GM19324 (cell line): Measurements from ENCODE around the gene SGIP1.

ENCODE experiments used
- ATAC-seq: cut with Tn5 transposase; IDR thresholded peaks from one replicate; pipeline ENCODE4 v1.9.1; 2021; ENCODE audit warnings: mild to moderate bottlenecking, moderate library complexity; ENCODE audit not compliant: unreplicated experiment, low FRiP score

The SGIP1 gene

DNA sequence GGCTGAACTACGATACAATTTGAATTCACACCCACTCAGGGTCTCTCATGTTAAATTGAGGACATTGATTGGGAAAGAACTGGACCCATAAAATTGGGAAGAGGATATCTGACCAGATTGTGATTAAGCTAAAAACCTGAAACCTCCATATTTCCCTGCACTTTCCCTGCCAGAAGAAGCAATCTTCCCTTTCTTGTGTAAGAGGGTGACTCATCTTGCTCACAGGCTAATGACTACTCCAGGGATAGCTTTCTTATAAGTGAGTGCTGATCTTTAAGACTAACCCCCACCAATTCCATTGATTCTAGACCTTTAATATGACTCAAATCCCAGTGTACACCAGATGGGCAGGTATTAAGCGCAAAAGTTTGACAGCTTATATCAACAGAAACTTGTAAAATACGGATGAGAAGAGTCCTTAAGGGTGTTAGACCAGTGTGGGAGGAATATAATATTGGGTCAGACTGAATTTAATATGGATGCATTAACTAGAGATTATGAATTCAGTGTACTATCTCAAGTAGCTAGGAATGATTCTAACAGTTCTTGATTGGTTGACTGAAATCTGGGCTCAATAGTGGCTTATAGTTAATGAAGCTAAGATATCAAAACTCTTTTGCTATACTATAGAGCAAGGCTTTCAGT is 12.1 kb upstream of the SGIP1 start:
- no peak for ATAC-seq

DNA sequence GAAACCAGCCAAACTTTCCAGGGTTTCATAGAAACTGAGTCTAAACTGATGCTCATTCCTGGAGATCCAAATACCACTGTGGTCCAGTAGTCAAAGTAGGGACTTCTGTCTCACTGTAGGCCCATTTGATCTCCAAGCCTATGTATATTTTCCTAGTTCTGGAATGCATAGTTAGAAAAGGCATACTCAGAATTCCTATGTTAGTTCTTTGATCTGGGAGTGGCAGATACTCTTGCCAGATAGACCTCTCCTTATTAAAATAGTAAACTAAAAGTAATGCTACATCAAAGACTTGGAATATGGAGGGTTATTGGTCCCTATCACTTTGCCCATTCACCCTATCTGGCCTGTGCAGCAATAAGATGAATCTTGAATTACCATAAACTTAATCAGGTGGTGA is 10.4 kb upstream of the SGIP1 start:
- ATAC-seq, result no peak

DNA sequence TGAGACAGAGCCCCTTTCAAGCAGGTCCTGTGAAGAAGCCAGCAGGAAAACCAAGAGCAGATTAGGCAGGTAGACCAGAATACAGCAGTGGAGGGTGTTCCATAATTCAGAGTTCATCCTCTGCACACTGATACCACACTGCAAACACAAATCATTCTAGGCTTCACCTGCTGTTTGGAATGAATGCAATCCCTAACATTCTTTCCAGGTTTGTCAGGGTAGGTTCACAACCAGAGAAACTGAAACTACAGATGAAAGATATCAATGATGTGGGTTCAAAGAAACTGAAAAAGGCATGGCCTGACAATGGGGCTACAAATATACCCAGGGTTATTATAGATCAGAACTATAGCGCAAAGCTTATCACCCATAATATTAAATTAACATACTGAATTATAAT is 8.9 kb upstream of the SGIP1 start:
- no peak for ATAC-seq

- ATAC-seq, result no peak
Measured at GRCh38 chr1:66526036-66526435, 7.9 kb upstream of the SGIP1 start.

GRCh38 chr1:66526991-66527390 is 7.0 kb upstream of the SGIP1 start:
- ATAC-seq, result no peak

DNA sequence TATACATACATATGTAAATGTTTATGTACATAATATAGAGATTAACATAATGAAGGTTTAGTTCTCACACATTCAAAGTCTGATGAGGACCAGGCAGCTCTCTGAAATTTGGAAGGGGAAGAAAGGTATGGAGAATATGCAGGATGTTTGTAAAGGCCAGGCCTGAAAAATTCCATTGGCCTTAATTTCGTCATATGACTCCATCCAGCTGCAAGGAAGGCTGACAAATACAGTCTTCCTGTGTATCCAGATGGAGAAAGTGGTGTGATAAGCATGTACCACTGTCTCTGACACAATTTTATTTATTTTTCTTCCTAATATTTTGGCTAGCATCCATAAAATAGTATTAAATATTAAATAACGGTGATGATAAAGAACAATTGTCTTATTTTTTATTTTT is 6.3 kb upstream of the SGIP1 start:
- ATAC-seq, result no peak

DNA sequence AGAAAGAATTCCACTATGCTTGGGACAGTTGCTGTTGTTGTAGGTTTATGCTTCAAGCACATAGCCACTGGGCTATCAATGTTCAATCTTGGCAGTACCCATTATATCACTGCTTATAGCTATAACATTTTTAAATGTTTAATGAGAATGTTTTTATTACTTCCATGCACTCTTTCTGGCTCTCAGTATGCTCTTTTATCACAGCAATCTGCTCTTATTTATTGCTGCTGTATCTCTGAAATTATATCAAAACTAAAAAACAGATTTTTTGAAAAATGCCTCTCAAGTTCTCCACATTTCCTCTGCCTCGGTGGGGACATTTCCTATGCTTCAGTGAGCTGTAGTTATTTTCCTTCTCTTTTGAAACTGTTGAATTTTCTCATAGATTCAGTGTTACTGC is 5.4 kb upstream of the SGIP1 start:
- ATAC-seq, result no peak

GRCh38 chr1:66532214-66532613 is 1.7 kb upstream of the SGIP1 start:
- no peak for ATAC-seq

DNA sequence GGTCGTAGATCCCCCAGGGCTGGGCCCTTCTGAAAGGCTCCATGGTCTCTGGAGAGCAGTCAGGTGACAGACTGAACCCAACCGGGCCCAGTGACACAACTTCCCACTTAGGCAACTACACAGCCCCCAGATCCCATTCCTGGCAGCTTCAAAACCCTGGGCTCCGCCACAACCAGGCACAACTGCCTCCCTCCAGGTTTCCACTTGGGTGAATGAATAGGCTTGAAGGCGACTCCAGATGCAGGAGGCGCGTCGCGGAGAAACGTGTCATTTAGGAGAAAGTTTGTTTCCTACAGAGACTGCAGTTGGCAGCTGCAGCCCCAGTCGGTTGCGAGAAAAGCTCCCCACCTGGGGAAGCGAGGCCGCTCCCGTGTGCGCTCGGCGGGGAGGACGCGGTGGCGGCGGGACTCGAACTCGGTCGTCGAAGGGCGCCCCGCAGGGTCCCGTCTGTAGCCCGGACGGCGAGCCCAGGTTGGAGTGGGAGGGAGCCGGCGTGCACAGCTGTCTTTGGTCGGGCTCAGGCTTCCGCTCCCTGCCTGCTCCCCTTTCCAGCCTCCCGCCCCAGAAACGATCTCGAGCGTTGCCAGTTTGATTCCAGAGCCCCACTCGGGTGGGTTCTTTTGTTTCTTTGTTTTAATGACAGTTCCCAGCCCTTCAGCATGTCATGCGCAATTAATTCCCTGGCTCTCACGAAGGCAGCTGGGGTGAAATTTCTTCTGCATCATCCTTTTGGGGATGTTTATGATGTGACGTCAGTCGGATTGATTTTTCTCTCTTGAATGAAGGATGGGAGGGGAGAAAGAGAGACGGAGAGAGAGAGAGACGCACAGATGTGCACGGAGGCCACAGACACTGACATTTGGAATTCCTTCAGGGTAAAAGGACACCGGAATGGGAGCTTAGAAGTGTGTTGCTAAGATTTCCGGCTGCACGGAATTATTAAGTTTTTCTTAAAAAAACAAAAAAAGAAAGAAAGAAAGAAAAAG is 862 bp upstream of the SGIP1 start:
- ATAC-seq, result no peak

DNA sequence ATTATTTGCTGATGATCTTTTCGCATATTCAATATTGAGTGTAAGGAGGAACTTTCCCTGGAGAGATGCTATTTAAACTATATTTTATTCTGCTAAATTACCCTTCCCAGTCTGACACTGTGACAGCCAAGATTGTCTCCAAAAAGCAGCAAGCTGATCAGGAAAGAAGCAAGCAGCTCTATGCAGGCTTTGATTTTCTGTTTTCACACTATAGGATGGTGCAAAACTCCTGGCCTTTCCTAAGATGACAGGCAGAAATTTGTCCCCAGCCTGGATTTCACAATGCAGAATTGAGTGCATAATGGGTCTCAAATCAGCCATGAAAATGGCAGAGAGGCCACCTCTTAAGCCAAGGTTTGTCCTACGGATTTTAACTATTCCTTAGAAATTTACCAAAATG is 1.1 kb downstream of the SGIP1 start:
- ATAC-seq, result no peak

DNA sequence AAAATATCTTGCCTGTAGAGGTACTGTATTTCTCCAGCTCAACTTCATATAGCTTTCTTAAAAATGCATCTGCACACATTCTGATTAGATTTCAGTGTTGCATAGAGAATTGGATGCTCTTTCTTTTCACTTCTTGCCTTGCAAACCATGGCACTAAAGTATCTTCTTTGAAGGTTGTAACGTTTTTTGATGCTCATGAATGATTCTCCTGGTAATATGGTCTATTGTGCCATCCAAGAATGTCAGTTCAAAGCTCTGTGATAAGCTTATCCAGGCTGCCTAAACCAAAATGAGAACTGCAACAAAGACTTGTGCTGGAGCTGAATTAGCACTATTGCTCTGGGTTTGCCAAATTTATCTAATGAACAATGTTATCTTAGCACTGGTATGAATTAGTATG is 1.9 kb downstream of the SGIP1 start:
- ATAC-seq, result no peak

GRCh38 chr1:66537718-66538117 is 3.8 kb downstream of the SGIP1 start:
- no peak for ATAC-seq

DNA sequence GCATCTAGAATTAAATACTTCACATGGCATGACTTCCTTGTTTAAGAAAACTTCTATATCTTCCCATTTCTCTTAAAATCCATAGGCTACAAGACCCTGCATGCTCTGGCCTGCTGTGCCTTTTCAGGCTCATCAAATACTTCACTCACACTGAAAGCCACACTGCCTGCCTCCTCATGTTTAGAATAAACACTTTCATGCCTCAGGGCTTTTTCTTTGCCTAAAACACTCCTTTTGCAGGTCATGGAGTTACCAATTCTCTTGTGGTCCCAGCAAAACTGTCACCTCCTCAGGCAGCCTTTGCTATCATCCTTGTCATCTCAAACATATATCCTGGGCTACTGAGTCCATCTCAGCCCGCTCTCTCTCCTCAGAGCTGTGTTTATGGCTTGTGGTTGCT is 5.5 kb downstream of the SGIP1 start:
- ATAC-seq, result no peak

DNA sequence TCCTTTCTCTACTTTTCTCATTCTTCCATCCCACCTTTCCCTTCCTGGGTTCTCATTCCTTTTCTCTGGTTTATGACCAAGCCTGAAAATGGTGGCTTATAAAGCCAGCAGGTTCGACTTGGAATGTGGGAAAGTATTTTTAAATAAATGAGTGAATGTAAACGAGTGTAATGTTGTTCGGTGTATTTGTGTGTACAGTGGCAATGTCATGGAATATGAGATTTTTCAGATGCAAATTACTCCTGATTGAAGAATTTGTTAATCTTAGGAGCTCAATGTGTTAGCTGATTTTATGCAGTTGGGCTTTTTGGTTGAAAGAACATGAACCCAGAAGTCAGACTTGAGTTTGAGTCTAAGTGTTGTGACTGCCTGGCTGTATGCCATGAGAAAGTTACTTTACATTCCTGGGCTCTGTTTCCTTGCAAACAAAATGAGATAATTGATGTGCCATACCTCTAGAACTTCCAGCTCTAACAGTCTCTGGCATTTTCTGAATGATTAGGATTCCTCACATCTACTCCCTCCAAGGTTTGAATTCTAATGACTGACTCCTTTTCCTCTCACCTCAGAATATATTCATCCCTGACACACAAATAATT is 6.6 kb downstream of the SGIP1 start:
- ATAC-seq, result no peak

DNA sequence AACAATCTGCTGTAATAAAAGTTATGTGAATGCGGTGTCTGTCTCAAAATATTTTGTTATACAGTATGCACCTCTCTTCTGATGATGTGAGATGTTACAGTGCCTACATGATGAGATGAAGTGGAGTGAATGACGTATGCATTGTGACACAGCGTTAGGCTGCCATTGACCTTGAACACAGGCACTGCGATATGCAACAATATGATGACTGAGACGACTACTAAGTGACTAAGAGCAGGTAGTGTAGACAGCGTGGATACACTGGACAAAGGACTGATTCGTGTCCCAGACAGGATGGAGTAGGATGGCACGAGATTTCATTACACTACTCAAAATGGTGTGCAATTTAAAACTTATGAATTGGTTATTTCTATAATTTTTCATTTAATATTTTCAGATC is 8.4 kb downstream of the SGIP1 start:
- ATAC-seq, result no peak

DNA sequence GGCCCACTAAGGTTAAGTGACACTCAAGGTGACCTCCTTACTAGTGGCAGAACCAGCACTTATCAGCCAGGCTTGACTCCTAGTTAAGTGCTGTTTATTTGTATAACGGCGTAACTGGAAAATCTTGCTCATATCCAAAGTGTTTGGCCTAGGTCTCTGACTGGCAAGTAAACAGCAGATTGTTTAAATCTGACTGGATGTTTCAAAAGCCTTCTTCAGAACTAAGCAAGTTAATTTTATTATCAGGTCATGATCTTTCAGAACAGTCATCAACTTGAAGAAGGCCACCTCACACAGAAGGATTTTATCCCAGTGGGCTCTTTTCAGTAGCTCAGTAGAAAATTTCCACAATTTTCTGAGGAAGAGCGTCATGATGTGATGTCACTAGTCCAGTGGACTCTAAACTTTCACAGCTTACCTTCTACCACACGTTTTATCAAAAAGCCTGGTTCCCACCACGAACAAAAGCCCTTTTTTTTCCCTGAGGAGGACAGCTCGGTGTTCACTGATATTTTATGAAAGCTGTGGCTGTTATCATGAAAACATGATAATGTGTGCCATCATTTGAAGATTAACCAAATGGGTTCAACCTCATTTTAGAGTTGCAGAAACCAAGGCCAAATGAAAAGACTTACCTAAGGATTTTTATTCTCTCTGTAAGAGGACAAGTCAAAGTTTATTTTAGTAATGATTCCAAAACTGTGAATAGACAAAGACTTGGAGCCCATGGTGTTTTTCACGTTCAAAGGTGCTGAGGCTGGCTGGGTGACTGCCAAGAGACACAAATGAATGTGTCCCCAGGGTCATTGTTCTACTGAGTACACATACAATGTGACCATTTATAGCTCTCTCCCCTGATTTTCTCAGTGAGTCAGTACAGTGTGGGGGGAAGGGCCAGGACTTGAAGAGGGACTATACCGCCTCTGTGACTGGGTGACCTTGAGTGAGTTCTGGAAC is 9.1 kb downstream of the SGIP1 start:
- ATAC-seq, result no peak

DNA sequence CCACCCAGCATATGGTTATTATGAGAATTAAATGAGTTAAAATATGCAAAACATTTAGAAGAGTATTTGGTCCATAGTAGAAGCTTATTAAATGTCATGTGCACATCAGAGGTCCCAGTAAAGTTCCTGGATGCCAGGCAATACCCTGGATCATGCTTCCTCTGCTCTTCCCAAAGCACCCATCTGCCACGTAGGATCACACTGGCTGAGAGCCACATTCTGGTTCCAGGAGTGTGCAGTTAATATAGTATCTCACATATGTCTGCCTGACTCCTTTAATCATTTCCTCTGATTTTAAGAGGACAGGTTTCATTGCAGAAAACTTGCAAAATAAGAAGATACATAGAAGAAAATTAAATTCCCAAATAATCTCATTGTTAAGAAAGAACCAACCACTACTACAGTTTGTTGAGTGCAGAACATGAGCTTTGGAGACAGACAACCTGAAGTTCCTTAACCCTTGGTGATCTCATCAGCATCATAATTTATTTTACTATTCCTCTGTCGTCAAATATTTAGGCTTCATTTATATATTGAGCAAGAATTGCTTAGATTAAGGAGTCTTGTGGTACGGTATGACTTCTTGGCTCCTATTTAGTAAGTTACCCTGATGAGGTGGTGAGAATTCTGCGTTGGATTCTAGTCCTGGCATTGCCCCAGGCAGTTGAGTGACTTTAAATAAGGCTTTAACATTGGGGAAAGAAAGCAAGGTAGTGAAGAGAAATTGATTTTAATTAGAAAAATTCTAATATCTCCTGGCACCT is 12.3 kb downstream of the SGIP1 start:
- no peak for ATAC-seq

- no peak for ATAC-seq
Measured at GRCh38 chr1:66549017-66549416, 15.1 kb downstream of the SGIP1 start.

- no peak for ATAC-seq
Measured at GRCh38 chr1:66550243-66550642, 16.3 kb downstream of the SGIP1 start.

GRCh38 chr1:66552287-66552686 is 18.3 kb downstream of the SGIP1 start:
- no peak for ATAC-seq
